ENCODE results near the gene VPS54.

DNA sequence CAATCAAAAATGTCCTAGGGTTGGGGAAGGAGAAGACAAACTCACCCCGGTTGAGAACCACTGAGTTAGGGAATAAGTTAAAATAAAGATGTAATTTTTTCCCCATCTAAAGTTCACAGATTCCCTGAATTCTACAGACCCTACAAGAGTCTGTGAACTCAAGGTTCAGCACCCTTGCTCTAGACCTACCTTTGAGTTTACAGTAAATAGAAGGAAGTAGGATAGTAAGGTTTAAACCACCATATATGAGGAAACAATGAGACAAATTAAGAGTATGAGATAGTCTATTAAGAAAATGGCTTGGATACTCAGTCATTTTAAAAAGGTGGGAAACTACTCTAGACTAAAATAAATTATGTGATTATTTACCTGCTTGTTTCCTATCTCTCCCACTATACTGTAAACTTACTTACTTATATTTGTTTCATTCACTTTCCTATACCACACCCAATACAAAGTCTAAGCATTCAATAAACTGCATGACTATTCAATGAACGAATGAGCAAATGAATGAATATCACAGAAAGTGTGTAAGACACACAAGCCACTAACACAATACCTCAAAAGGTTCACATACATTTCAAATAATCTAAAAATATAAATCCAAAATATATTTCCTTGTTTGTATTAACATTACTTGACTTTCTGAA is 13.4 kb downstream of the VPS54 start:
- TF ChIP-seq CTCF (conservative IDR thresholded peaks at IDR 0.05; ENCODE audit: low read depth, low read length) (no peak), EZH2 (IDR thresholded peaks at IDR 0.05; ENCODE audit: borderline replicate concordance, low read depth, low read length, poor library complexity, severe bottlenecking) (no peak)
